NCI-H2227 (cell line): ENCODE measurements around the gene GNAS-AS1.

ENCODE experiments used
- DNase-seq: peaks from one replicate; lab custom pipeline; 2025; ENCODE audit not compliant: unreplicated experiment; lab: John Stamatoyannopoulos, UW

GNAS-AS1 gene

GRCh38 chr20:58787211-58788005 lies 63.3 kb downstream of the GNAS-AS1 start:
- no peak for DNase-seq

- DNase-seq = no peak
Measured at GRCh38 chr20:58784321-58785074, 66.2 kb downstream of the GNAS-AS1 start.

- DNase-seq = no peak
Measured at GRCh38 chr20:58783511-58784011, 67.1 kb downstream of the GNAS-AS1 start.

- no peak for DNase-seq
Measured at GRCh38 chr20:58781138-58781537, 69.6 kb downstream of the GNAS-AS1 start.

- DNase-seq = no peak
Measured at GRCh38 chr20:58778760-58779159, 71.9 kb downstream of the GNAS-AS1 start.

GRCh38 chr20:58777657-58778056 lies 73.0 kb downstream of the GNAS-AS1 start:
- DNase-seq = no peak

GRCh38 chr20:58776109-58776508 lies 74.6 kb downstream of the GNAS-AS1 start:
- no peak for DNase-seq

GRCh38 chr20:58775371-58775770 lies 75.3 kb downstream of the GNAS-AS1 start:
- DNase-seq = no peak

- DNase-seq = no peak
Measured at GRCh38 chr20:58774667-58775263, 75.9 kb downstream of the GNAS-AS1 start.

GRCh38 chr20:58774214-58774613 lies 76.5 kb downstream of the GNAS-AS1 start:
- DNase-seq = no peak

- no peak for DNase-seq
Measured at GRCh38 chr20:58772786-58773185, 77.9 kb downstream of the GNAS-AS1 start.
